Measurements from ENCODE around the gene GRPR.

- TF ChIP-seq POU6F1 (CRISPR knock-in tag; IDR thresholded peaks at IDR 0.05; ENCODE audit: borderline replicate concordance, low read depth) (no peak), PATZ1 (CRISPR knock-in tag; IDR thresholded peaks at IDR 0.05; ENCODE audit: borderline replicate concordance) (no peak), ARNTL (CRISPR knock-in tag; IDR thresholded peaks at IDR 0.05; ENCODE audit: borderline replicate concordance, low read depth) (no peak), RARB (CRISPR knock-in tag; IDR thresholded peaks at IDR 0.05) (no peak), TOX (CRISPR knock-in tag; IDR thresholded peaks at IDR 0.05; ENCODE audit: borderline replicate concordance) (no peak), ZFP3 (CRISPR knock-in tag; IDR thresholded peaks at IDR 0.05) (no peak), PPARA (CRISPR knock-in tag; IDR thresholded peaks at IDR 0.05; ENCODE audit: borderline replicate concordance) (no peak), ZNF8 (CRISPR knock-in tag; IDR thresholded peaks at IDR 0.05) (no peak), TCF4 (CRISPR knock-in tag; IDR thresholded peaks at IDR 0.05; ENCODE audit: borderline replicate concordance) (no peak), ZFP30 (CRISPR knock-in tag; IDR thresholded peaks at IDR 0.05) (no peak)
Observed at GRCh38 chrX:16134936-16135335, 11.6 kb downstream of the GRPR start.
